CD4-positive, alpha-beta memory T cell (primary cell): ENCODE measurements around the gene MISP. TPM values are rescaled to one million over a fixed set of nuclear protein-coding genes. Genes with fewer than 3 reads are reported as not detected.
A peak's percentile ranks its signal among the peaks of the same experiment; 100 is the strongest.
"Not testable (repeated sequence)": the region's sequence is repeated elsewhere in the genome, so short reads cannot be mapped to it uniquely, and the experiment has no call there.

Source experiments
- CTCF ChIA-PET: fragments of 350-600 bp; sonication (Branson Sonifier 250); formaldehyde crosslinking; loops from one replicate; lab custom pipeline; 2021; ENCODE audit warnings: inconsistent platforms; ENCODE audit not compliant: partially characterized antibody; lab: Charles Lee
- POLR2A ChIA-PET: fragments of 350-600 bp; sonication (Branson Sonifier 250); formaldehyde crosslinking; loops from one replicate; lab custom pipeline; 2021; ENCODE audit not compliant: partially characterized antibody; lab: Charles Lee
- DNase-seq, 5 donors: peaks; one replicate each; pipeline versions ENCODE4 v3.0.0 to v3.0.0-alpha.2; 2020 to 2022; ENCODE audit warnings: mixed read lengths in 1 of 5
- H3K27ac ChIP-seq: one replicate; pipeline ENCODE4 v1.7.0; 2013; ENCODE audit warnings: low read depth, low read length
- H3K27me3 ChIP-seq: 2 replicates; pipeline ENCODE4 v1.7.0; 2013; ENCODE audit warnings: mild to moderate bottlenecking, low read length, moderate library complexity; ENCODE audit not compliant: insufficient read depth
- H3K36me3 ChIP-seq: 2 replicates; pipeline ENCODE4 v1.7.0; 2013; ENCODE audit warnings: mild to moderate bottlenecking, low read length, moderate library complexity; ENCODE audit not compliant: insufficient read depth
- H3K4me1 ChIP-seq: 2 replicates; pipeline ENCODE4 v1.7.0; 2013; ENCODE audit warnings: mild to moderate bottlenecking, low read length, moderate library complexity; ENCODE audit not compliant: insufficient read depth
- H3K4me3 ChIP-seq, 2 donors: one replicate each; pipeline ENCODE4 v1.7.0; 2013; ENCODE audit warnings: low read length in 2 of 2, mild to moderate bottlenecking in 1 of 2
- H3K9me3 ChIP-seq, 2 donors: one replicate each; pipeline ENCODE4 v1.7.0; 2013; ENCODE audit warnings: low read length in 2 of 2, control low read depth in 1 of 2; ENCODE audit not compliant: control insufficient read depth in 1 of 2
- H3K27ac Mint-ChIP-seq, 7 donors: one replicate each; pipeline ENCODE4 v1.8.0; 2020 to 2021; ENCODE audit warnings: mixed read lengths in 7 of 7, mild to moderate bottlenecking in 6 of 7, inconsistent platforms in 3 of 7, moderate library complexity in 3 of 7
- H3K27me3 Mint-ChIP-seq, 2 donors: one replicate each; pipeline ENCODE4 v1.8.0; 2020 to 2021; ENCODE audit warnings: mixed read lengths in 2 of 2
- H3K36me3 Mint-ChIP-seq, 2 donors: one replicate each; pipeline ENCODE4 v1.8.0; 2020 to 2021; ENCODE audit warnings: mixed read lengths in 2 of 2, inconsistent platforms in 1 of 2, mild to moderate bottlenecking in 1 of 2
- H3K4me1 Mint-ChIP-seq, 4 donors: one replicate each; pipeline ENCODE4 v1.8.0; 2020 to 2021; ENCODE audit warnings: mixed read lengths in 4 of 4, mild to moderate bottlenecking in 1 of 4
- H3K4me3 Mint-ChIP-seq, 8 donors: one replicate each; pipeline ENCODE4 v1.8.0; 2020 to 2021; ENCODE audit warnings: mixed read lengths in 8 of 8, mild to moderate bottlenecking in 7 of 8, moderate library complexity in 6 of 8, inconsistent platforms in 3 of 8
- H3K9me3 Mint-ChIP-seq, 8 donors: one replicate each; pipeline ENCODE4 v1.8.0; 2020 to 2021; ENCODE audit warnings: mixed read lengths in 8 of 8, mild to moderate bottlenecking in 5 of 8, inconsistent platforms in 3 of 8, moderate library complexity in 1 of 8
- intact Hi-C: fragments of 100-400 bp; cut with micrococcal nuclease; formaldehyde crosslinking; loops from one replicate; pipeline ENCODE4 v1.15.1; 2023
- polyA plus RNA-seq, 2 donors: library from polyadenylated mRNA; unstranded; fragments of 300-500 nt; fragmentation: Illumina TruSeq; gene quantifications; one replicate each; pipeline ENCODE4 v1.2.3, GENCODE V29; 2021
- total RNA-seq, 2 experiments: library from RNA; stranded (reverse); gene quantifications; one replicate each; pipeline ENCODE4 v1.2.3, GENCODE V29; 2021

MISP gene
- not detected for total RNA-seq
- polyA plus RNA-seq, result not detected

- ChIA-PET CTCF (no interaction called here), POLR2A (no interaction called here)
- Histone ChIP-seq H3K27me3 (no peaks in the 10 kb centered on the region), H3K9me3 (no peaks in the 10 kb centered on the region), H3K4me1 (no peaks in the 10 kb centered on the region), H3K27ac (no peak within 1 kb of the TSS), H3K4me3 (no peak within 1 kb of the TSS), H3K36me3 (no peaks in the 10 kb centered on the region)
- no peaks in the 10 kb centered on the region for H3K9me3 Mint-ChIP-seq
- H3K36me3 Mint-ChIP-seq, result no peaks in the 10 kb centered on the region
- H3K4me3 Mint-ChIP-seq, result no peak within 1 kb of the TSS
- DNase-seq, result peak in 1 of 5 donors; percentile 12
- H3K27ac Mint-ChIP-seq, result no peak within 1 kb of the TSS
- no peaks in the 10 kb centered on the region for H3K27me3 Mint-ChIP-seq
- no peaks in the 10 kb centered on the region for H3K4me1 Mint-ChIP-seq
- intact Hi-C loops, result no loop called here
Measured at GRCh38 chr19:750640-751423, at the start of gene MISP. Gene MISP, plus strand, starts transcription at chr19:751112. Its CDS starts 5,835 bp downstream, at chr19:756947.

- CTCF ChIA-PET, DNase-seq, H3K27ac ChIP-seq, H3K36me3 Mint-ChIP-seq, H3K4me3 ChIP-seq, H3K9me3 ChIP-seq, H3K36me3 ChIP-seq, H3K9me3 Mint-ChIP-seq, H3K27me3 ChIP-seq, POLR2A ChIA-PET, H3K4me1 ChIP-seq: not testable (repeated sequence)
- H3K4me1 Mint-ChIP-seq, result peaks cover 4 to 14% (median 8%) of the 10 kb centered on the region in 4 donors
- intact Hi-C loops, result loop anchor here (2.0 kb wide), 1 partner anchor 22 kb away; no protein-coding TSS in a partner anchor
- peak overlapping the region in 2 of 7 donors; percentile 69 to 76 for H3K27ac Mint-ChIP-seq
- peak overlapping the region in 3 of 8 donors; percentile 15 to 59 (median 54) for H3K4me3 Mint-ChIP-seq
- H3K27me3 Mint-ChIP-seq, result peaks cover 12 to 16% of the 10 kb centered on the region in 2 donors
Measured at GRCh38 chr19:702847-703246, 48.1 kb upstream of the MISP start.

GRCh38 chr19:703329-703650 is 47.6 kb upstream of the MISP start:
- H3K9me3 ChIP-seq, result no peaks in the 10 kb centered on the region
- ChIA-PET POLR2A (interaction anchor here (1.1 kb wide), 1 partner anchor 23 kb away, joined by 6 read pairs; no protein-coding TSS in a partner anchor), CTCF (no interaction called here)
- DNase-seq, result no peak
- H3K4me3 Mint-ChIP-seq, result peak overlapping the region in 4 of 8 donors; percentile 23 to 59 (median 50)
- H3K27ac ChIP-seq, result no peak overlapping the region
- H3K4me1 Mint-ChIP-seq, result peaks cover 4 to 14% (median 8%) of the 10 kb centered on the region in 4 donors
- intact Hi-C loops, result loop anchor here (2.0 kb wide), 1 partner anchor 22 kb away; no protein-coding TSS in a partner anchor
- peaks cover 7% of the 10 kb centered on the region for H3K4me1 ChIP-seq
- H3K4me3 ChIP-seq, result no peak overlapping the region
- peaks cover 10 to 17% of the 10 kb centered on the region in 2 donors for H3K27me3 Mint-ChIP-seq
- no peaks in the 10 kb centered on the region for H3K36me3 Mint-ChIP-seq
- no peaks in the 10 kb centered on the region for H3K36me3 ChIP-seq
- H3K9me3 Mint-ChIP-seq, result peaks cover 0 to 9% (median 0%) of the 10 kb centered on the region in 8 donors
- peak overlapping the region in 3 of 7 donors; percentile 48 to 78 (median 69) for H3K27ac Mint-ChIP-seq
- H3K27me3 ChIP-seq, result no peaks in the 10 kb centered on the region

GRCh38 chr19:703651-704446 is 47.1 kb upstream of the MISP start:
- Mint-ChIP-seq H3K9me3 (peaks cover 0 to 8% (median 0%) of the 10 kb centered on the region in 8 donors), H3K27me3 (peaks cover 10 to 17% of the 10 kb centered on the region in 2 donors), H3K4me3 (peak overlapping the region in 4 of 8 donors; percentile 23 to 64 (median 45)), H3K27ac (peak overlapping the region in 1 of 7 donors; percentile 48), H3K4me1 (peaks cover 4 to 14% (median 8%) of the 10 kb centered on the region in 4 donors), H3K36me3 (no peaks in the 10 kb centered on the region)
- Histone ChIP-seq H3K27ac (no peak overlapping the region), H3K36me3 (no peaks in the 10 kb centered on the region), H3K4me1 (peaks cover 7% of the 10 kb centered on the region), H3K4me3 (no peak overlapping the region), H3K9me3 (no peaks in the 10 kb centered on the region), H3K27me3 (no peaks in the 10 kb centered on the region)
- peak; percentile 44 to 69 (median 48) for DNase-seq
- POLR2A ChIA-PET, result interaction anchor here (1.1 kb wide), 1 partner anchor 24 kb away, joined by 6 read pairs; no protein-coding TSS in a partner anchor
- CTCF ChIA-PET, result no interaction called here
- intact Hi-C loops, result loop anchor here (2.0 kb wide), 1 partner anchor 23 kb away; no protein-coding TSS in a partner anchor

- Mint-ChIP-seq H3K27me3 (peaks cover 10 to 17% of the 10 kb centered on the region in 2 donors), H3K27ac (no peak overlapping the region), H3K4me1 (peaks cover 4 to 14% (median 8%) of the 10 kb centered on the region in 4 donors), H3K9me3 (peaks cover 0 to 8% (median 0%) of the 10 kb centered on the region in 8 donors), H3K36me3 (no peaks in the 10 kb centered on the region), H3K4me3 (peak overlapping the region in 1 of 8 donors; percentile 44)
- Histone ChIP-seq H3K27me3 (no peaks in the 10 kb centered on the region), H3K4me1 (peaks cover 7% of the 10 kb centered on the region), H3K36me3 (no peaks in the 10 kb centered on the region), H3K9me3 (no peaks in the 10 kb centered on the region), H3K4me3 (no peak overlapping the region), H3K27ac (no peak overlapping the region)
- intact Hi-C loops, result no loop called here
- CTCF ChIA-PET, result no interaction called here
- DNase-seq, result no peak
- POLR2A ChIA-PET, result no interaction called here
Measured at GRCh38 chr19:704447-704741, 46.5 kb upstream of the MISP start.

- no peaks in the 10 kb centered on the region for H3K36me3 Mint-ChIP-seq
- no peaks in the 10 kb centered on the region for H3K9me3 ChIP-seq
- DNase-seq, result no peak
- H3K9me3 Mint-ChIP-seq, result peaks cover 0 to 3% (median 0%) of the 10 kb centered on the region in 8 donors
- peaks cover 12 to 20% of the 10 kb centered on the region in 2 donors for H3K27me3 Mint-ChIP-seq
- H3K4me1 ChIP-seq, result peaks cover 7% of the 10 kb centered on the region
- H3K27ac Mint-ChIP-seq, result peak within 1 kb of the TSS in 1 of 7 donors; percentile 12
- no peaks in the 10 kb centered on the region for H3K27me3 ChIP-seq
- peak within 1 kb of the TSS in 3 of 8 donors; percentile 31 to 69 (median 46) for H3K4me3 Mint-ChIP-seq
- intact Hi-C loops, result no loop called here
- no peak within 1 kb of the TSS for H3K27ac ChIP-seq
- peaks cover 0 to 5% (median 2%) of the 10 kb centered on the region in 4 donors for H3K4me1 Mint-ChIP-seq
- no peaks in the 10 kb centered on the region for H3K36me3 ChIP-seq
- CTCF ChIA-PET, result no interaction called here
- H3K4me3 ChIP-seq, result no peak within 1 kb of the TSS
- POLR2A ChIA-PET, result no interaction called here
Measured at GRCh38 chr19:708154-709143, 42.5 kb upstream of the MISP start, which contains the start of gene PALM. Gene PALM, plus strand, starts transcription at chr19:708935. Its CDS starts 212 bp downstream, at chr19:709147.
